ENCODE measurements around the gene APPL1.

DNA sequence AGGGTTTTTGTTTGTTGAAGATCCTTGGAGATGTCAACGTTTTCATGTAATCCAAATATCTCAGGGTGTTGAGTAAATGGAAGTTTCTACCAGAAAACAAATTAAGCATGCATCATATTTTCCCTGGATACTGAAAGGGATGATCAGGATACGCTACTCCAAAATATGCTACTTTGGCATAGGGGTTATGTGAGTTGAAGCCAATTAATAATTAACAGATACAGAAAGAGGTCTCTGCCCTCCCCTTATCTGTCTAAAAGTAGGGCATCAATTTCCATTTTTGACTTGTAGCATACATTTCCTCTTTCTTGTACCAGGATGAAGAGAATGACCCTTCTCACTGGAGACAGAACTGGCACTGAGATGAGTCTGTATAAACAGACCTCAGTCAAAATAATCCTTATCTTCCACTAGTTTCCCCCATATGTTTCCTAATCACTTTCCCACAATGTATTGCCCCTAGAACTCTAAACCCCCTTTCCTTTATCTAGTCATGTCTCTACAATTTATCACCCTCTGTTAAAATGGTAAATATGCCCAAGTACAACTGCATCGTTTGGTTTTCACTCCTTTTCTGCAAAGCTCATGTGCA lies 82.3 kb downstream of the APPL1 start:
- TF ChIP-seq, protein P1, sequence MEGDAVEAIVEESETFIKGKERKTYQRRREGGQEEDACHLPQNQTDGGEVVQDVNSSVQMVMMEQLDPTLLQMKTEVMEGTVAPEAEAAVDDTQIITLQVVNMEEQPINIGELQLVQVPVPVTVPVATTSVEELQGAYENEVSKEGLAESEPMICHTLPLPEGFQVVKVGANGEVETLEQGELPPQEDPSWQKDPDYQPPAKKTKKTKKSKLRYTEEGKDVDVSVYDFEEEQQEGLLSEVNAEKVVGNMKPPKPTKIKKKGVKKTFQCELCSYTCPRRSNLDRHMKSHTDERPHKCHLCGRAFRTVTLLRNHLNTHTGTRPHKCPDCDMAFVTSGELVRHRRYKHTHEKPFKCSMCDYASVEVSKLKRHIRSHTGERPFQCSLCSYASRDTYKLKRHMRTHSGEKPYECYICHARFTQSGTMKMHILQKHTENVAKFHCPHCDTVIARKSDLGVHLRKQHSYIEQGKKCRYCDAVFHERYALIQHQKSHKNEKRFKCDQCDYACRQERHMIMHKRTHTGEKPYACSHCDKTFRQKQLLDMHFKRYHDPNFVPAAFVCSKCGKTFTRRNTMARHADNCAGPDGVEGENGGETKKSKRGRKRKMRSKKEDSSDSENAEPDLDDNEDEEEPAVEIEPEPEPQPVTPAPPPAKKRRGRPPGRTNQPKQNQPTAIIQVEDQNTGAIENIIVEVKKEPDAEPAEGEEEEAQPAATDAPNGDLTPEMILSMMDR (IDR thresholded peaks at IDR 0.05), result no peak
- no peak for TF ChIP-seq POLR2A (IDR thresholded peaks at IDR 0.05)
